Caco-2 (cell line): ENCODE results near the gene S100A16. TPM values are rescaled to one million over a fixed set of nuclear protein-coding genes. Genes with fewer than 3 reads are reported as not detected.

Source experiments
- Bru-seq: library from RNA; stranded (reverse); fragments of 400-500 nt; gene quantifications from one replicate; lab custom pipeline; 2021; lab: Mats Ljungman, UMichigan
- BruChase-seq, 2 experiments: library from RNA; stranded (reverse); fragments of 400-500 nt; gene quantifications; one replicate each; lab custom pipeline; 2021; lab: Mats Ljungman, UMichigan
- BruUV-seq: library from RNA; stranded (reverse); fragments of 400-500 nt; replicated peaks from 2 replicates; lab custom pipeline; 2021; lab: Mats Ljungman, UMichigan
- CTCF ChIA-PET: fragments of 300-600 bp; sonication (Branson Sonifier 250); formaldehyde crosslinking; loops from one replicate; lab custom pipeline; 2022; ENCODE audit warnings: antibody characterized with exemption; lab: Charles Lee
- POLR2A ChIA-PET: fragments of 300-600 bp; sonication (Branson Sonifier 250); formaldehyde crosslinking; loops from one replicate; lab custom pipeline; 2022; ENCODE audit warnings: antibody characterized with exemption; lab: Charles Lee
- DNase-seq, 2 experiments: peaks; one replicate each; pipeline versions ENCODE4 v3.0.0 to v3.0.0-alpha.2; 2020 to 2022
- H3K27me3 ChIP-seq: replicated peaks from 2 replicates; pipeline ENCODE4 v1.6.0; 2011; ENCODE audit warnings: low read length; ENCODE audit not compliant: control insufficient read depth, insufficient read depth
- H3K36me3 ChIP-seq: 2 replicates; pipeline ENCODE4 v1.5.1; 2011; ENCODE audit warnings: low read length; ENCODE audit not compliant: control insufficient read depth, insufficient read depth
- H3K4me1 ChIP-seq: fragments of 250-450 bp; sonication (Bioruptor Pico); 2 replicates; pipeline ENCODE4 v1.5.1; 2020; ENCODE audit warnings: mild to moderate bottlenecking
- H3K4me3 ChIP-seq: 2 replicates; pipeline ENCODE4 v1.5.1; 2011; ENCODE audit warnings: low read depth, mild to moderate bottlenecking, control low read depth, low read length
- H3K9me3 ChIP-seq: fragments of 250-450 bp; sonication (Bioruptor Pico); 2 replicates; pipeline ENCODE4 v1.5.1; 2020; ENCODE audit warnings: mild to moderate bottlenecking, moderate library complexity
- H3K27ac Mint-ChIP-seq: one replicate; pipeline ENCODE4 v1.8.0; 2022; ENCODE audit warnings: mixed read lengths; ENCODE audit not compliant: unreplicated experiment
- H3K27me3 Mint-ChIP-seq: one replicate; pipeline ENCODE4 v1.8.0; 2022; ENCODE audit warnings: mixed read lengths; ENCODE audit not compliant: insufficient read depth, unreplicated experiment
- H3K36me3 Mint-ChIP-seq: one replicate; pipeline ENCODE4 v1.8.0; 2022; ENCODE audit warnings: mild to moderate bottlenecking, mixed read lengths; ENCODE audit not compliant: insufficient read depth, unreplicated experiment
- H3K4me1 Mint-ChIP-seq: one replicate; pipeline ENCODE4 v1.8.0; 2022; ENCODE audit warnings: low read depth, mixed read lengths; ENCODE audit not compliant: unreplicated experiment
- H3K4me3 Mint-ChIP-seq: one replicate; pipeline ENCODE4 v1.8.0; 2022; ENCODE audit warnings: mild to moderate bottlenecking, moderate library complexity, mixed read lengths; ENCODE audit not compliant: unreplicated experiment
- H3K9me3 Mint-ChIP-seq: one replicate; pipeline ENCODE4 v1.8.0; 2022; ENCODE audit warnings: mixed read lengths; ENCODE audit not compliant: unreplicated experiment
- CTCF ChIP-seq, 2 experiments: fragments of 200-600 bp in 1 of 2; IDR thresholded peaks; 1 replicate in 1 of 2; 2 replicates in 1 of 2; pipeline versions ENCODE4 v1.5.1 to v1.8.0; 2011 to 2022; ENCODE audit warnings: antibody characterized with exemption in 1 of 2, control low read depth in 1 of 2, inconsistent platforms in 1 of 2, low read depth in 1 of 2, low read length in 1 of 2, mild to moderate bottlenecking in 1 of 2, moderate library complexity in 1 of 2; ENCODE audit not compliant: insufficient read depth in 1 of 2, severe bottlenecking in 1 of 2, unreplicated experiment in 1 of 2
- intact Hi-C: fragments of 100-400 bp; cut with micrococcal nuclease; formaldehyde crosslinking; loops from one replicate; pipeline ENCODE4 v1.10.0; 2022; ENCODE audit not compliant: unreplicated experiment
- long read RNA-seq: library from polyadenylated mRNA; stranded (forward); transcript quantifications from one replicate; pipeline ENCODE4 v2.0.0, GENCODE V29; 2022
- total RNA-seq: library from RNA; stranded (reverse); gene quantifications from 2 replicates; pipeline ENCODE4 v1.2.3, GENCODE V29; 2022

The S100A16 gene, protein sequence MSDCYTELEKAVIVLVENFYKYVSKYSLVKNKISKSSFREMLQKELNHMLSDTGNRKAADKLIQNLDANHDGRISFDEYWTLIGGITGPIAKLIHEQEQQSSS
- total RNA-seq (220 and 243 TPM in 2 replicates), Bru-seq, nascent RNA (percentile 75 among the genes with signal in this experiment), BruChase-seq, experiment 1, labeled RNA remaining after a 2-hour chase (percentile 84 among the genes with signal in this experiment), BruChase-seq, experiment 2, labeled RNA remaining after a 6-hour chase (percentile 94 among the genes with signal in this experiment)
- long read RNA-seq, transcript S100A16-203 (3 exons, 956 nt) = minor isoform, 15 of 357 reads
- long read RNA-seq, transcript S100A16-204 (3 exons, 1,118 nt) = major isoform, 313 of 357 reads
- long read RNA-seq, transcript S100A16-202 (3 exons, 1,146 nt) = minor isoform, 6 of 357 reads
- long read RNA-seq, partial matches to known transcripts = 5 of 357 reads
- long read RNA-seq, other reads (novel, unspliced or antisense) = 18 of 357 reads

DNA sequence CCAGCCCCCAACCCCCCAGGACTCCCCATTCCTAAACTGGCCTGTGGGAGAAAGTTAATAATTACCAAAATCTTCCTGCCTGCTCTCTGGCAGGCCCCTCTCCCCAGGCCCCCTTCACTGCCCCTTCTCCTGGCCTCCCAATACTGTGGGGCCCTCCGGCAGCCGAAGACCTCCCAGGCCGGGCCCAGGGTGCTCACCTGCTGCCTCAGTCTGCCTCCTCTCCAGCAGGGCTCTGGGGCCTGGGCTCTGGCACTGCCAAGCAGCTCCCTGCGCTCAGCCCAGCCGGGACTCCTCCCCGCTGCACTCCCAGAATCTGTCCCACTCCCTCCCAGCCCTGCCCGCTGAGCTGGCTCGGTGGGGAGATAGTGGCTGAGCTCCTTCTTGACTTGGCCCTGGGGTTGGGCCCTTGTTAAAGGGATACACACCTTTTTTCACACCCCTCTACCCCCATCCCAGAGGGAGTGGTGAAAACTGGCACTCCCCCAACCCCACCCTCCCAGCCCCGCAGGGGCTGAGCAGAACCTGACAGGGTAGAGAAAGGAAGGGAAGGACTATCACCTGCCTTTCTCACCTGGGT lies at the start of gene S100A16:
S100A16 (minus strand) TSS at position 383 of the 577 bp plus-strand sequence. CDS start 4,986 bp downstream, outside the sequence.
- DNase-seq = peak; percentile 87 to 88
- ChIA-PET POLR2A (interaction anchor here (0.5 to 3.4 kb wide), 14 partner anchors 8 to 97 kb away, joined by 3 to 40 read pairs (median 4); partner anchors contain the start of genes CHTOP and S100A13), CTCF (interaction anchor here (0.5 to 3.6 kb wide), 13 partner anchors 14 to 260 kb away, joined by 3 to 41 read pairs (median 4); partner anchors contain the start of genes CHTOP and S100A13)
- H3K4me1 ChIP-seq = peaks cover 62% of the 10 kb centered on the region
- peak within 1 kb of the TSS; percentile 74 for H3K4me3 Mint-ChIP-seq
- H3K9me3 ChIP-seq = no peaks in the 10 kb centered on the region
- H3K36me3 ChIP-seq = peaks cover 4% of the 10 kb centered on the region; the same call in 1 of the 2 replicates
- H3K9me3 Mint-ChIP-seq = no peaks in the 10 kb centered on the region
- H3K36me3 Mint-ChIP-seq = peaks cover 84% of the 10 kb centered on the region
- intact Hi-C loops = loop anchor here (1.0 to 2.0 kb wide), 3 partner anchors 14 to 98 kb away; partner anchors contain the start of gene S100A13
- peak within 1 kb of the TSS; percentile 73 for H3K4me3 ChIP-seq
- H3K4me1 Mint-ChIP-seq = peaks cover 62% of the 10 kb centered on the region
- peak within 1 kb of the TSS; percentile 56 for H3K27ac Mint-ChIP-seq
- no peaks in the 10 kb centered on the region for H3K27me3 ChIP-seq
- BruUV-seq = no TSS peak
- H3K27me3 Mint-ChIP-seq = no peaks in the 10 kb centered on the region
- TF ChIP-seq CTCF (IDR thresholded peaks at IDR 0.05; ENCODE audit: insufficient read depth in 1 of 2, low read depth in 1 of 2, low read length in 1 of 2, severe bottlenecking in 1 of 2, unreplicated experiment in 1 of 2) = no peak

DNA sequence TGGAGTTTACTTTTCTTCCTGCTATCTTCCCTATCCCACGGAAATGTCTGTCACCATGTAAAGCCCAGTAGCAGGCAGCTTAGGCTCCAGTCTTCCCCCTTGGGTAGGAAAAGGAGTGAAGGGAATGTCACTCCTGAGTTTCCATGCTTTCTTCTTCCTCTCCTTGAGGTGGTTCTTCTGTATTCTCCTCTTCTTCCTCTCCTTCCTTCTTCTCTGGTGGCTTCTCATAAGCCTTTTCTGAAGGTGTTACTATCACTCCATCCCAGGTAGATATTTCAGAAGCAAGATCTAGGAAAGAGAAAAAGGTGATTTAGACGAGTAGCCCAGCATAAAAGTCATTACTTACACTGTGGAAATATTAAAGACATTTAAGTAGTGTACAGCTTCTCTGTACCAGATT lies 49.3 kb upstream of the S100A16 start:
- Mint-ChIP-seq H3K27me3 (no peaks in the 10 kb centered on the region), H3K4me1 (peaks cover 7% of the 10 kb centered on the region), H3K27ac (no peak overlapping the region), H3K4me3 (no peak overlapping the region), H3K9me3 (no peaks in the 10 kb centered on the region), H3K36me3 (peaks cover 14% of the 10 kb centered on the region)
- Histone ChIP-seq H3K36me3 (peaks cover 13% of the 10 kb centered on the region), H3K27me3 (no peaks in the 10 kb centered on the region), H3K4me1 (no peaks in the 10 kb centered on the region), H3K4me3 (no peak overlapping the region), H3K9me3 (no peaks in the 10 kb centered on the region)
- DNase-seq = no peak
- ChIA-PET CTCF (interaction anchor here (1.1 kb wide), 1 partner anchor 35 kb away, joined by 3 read pairs; the partner anchor contains the start of gene S100A13), POLR2A (no interaction called here)
- intact Hi-C loops = no loop called here
- TSS peak; percentile 63 for BruUV-seq
- no peak for TF ChIP-seq CTCF (IDR thresholded peaks at IDR 0.05; ENCODE audit: insufficient read depth in 1 of 2, low read depth in 1 of 2, low read length in 1 of 2, severe bottlenecking in 1 of 2, unreplicated experiment in 1 of 2)

- no peaks in the 10 kb centered on the region for H3K27me3 ChIP-seq
- H3K4me1 ChIP-seq = no peaks in the 10 kb centered on the region
- Mint-ChIP-seq H3K9me3 (no peaks in the 10 kb centered on the region), H3K4me1 (peaks cover 7% of the 10 kb centered on the region), H3K4me3 (no peak overlapping the region), H3K36me3 (peaks cover 14% of the 10 kb centered on the region), H3K27me3 (no peaks in the 10 kb centered on the region), H3K27ac (no peak overlapping the region)
- no peak overlapping the region for H3K4me3 ChIP-seq
- DNase-seq = no peak
- ChIA-PET CTCF (no interaction called here), POLR2A (interaction anchor here (1.2 kb wide), 1 partner anchor 95 kb away, joined by 3 read pairs; the partner anchor contains the start of gene S100A2)
- H3K9me3 ChIP-seq = no peaks in the 10 kb centered on the region
- BruUV-seq = TSS peak; percentile 6
- TF ChIP-seq CTCF (IDR thresholded peaks at IDR 0.05; ENCODE audit: insufficient read depth in 1 of 2, low read depth in 1 of 2, low read length in 1 of 2, severe bottlenecking in 1 of 2, unreplicated experiment in 1 of 2) = no peak
- intact Hi-C loops = no loop called here
- H3K36me3 ChIP-seq = peaks cover 11% of the 10 kb centered on the region
These were observed 48.3 kb upstream of the S100A16 start for GRCh38 chr1:153661111-153661708.
